HG02642 (cell line): ENCODE measurements around the gene NTRK2.

Experiments
- ATAC-seq: cut with Tn5 transposase; IDR thresholded peaks from one replicate; pipeline ENCODE4 v1.9.1; 2021; ENCODE audit warnings: mild to moderate bottlenecking; ENCODE audit not compliant: unreplicated experiment, poor library complexity

The NTRK2 gene

DNA sequence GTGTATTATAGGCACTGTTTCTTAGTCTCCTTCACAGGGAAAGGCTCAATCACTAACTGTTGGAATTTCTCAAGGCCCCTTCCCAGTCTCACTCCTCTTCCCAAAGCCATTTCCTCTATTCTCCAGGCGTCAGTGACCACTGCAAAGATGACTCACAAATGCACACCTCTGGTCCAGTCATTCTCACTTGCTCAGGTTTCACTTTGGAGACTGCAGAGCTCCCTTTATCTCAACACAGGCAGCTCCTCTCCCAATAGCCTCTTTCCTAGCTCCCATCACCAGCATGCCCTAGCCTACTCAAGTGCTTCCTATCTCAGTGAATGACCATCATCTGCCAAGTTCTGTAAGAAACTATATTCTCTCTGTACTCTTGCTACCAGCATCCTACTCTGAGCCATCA is 323.6 kb downstream of the NTRK2 start:
- no peak for ATAC-seq

DNA sequence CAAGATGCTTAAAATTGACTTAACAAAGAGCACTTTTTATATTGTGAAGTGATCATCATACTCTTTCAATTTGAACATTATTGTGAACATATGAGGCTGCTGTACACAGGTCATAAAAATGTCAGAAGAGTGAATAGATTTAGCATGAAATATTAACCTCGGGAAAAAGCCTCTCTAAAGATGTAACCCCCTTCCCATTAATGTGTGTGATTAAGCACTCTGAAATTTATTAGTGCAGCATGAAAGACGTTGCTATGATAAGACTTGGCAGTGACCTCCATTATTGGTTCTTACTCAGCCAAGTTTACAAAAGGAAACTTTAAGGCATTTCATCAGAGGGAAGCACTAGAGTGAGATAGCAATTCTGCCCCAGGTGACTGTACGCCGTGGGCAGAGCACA is 326.5 kb downstream of the NTRK2 start:
- ATAC-seq, result no peak

DNA sequence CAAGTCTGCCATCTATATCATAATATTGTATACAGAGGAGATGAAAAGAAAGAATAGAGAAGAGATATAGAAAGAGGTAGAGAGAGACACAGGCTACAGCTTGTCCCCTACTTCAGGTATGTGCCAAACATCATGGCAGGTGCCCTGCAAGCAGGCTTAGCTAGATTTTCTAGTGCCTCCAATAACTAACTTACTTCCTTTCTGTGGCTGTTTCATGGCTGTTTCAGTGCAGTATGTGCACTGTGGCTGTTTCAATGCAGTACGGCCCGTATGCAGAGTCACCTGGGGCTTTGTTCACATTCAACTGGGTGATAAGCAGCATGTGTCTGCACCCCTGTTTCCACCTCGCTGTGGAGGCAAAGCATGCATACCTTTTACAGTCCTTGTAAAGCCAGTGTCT is 327.2 kb downstream of the NTRK2 start:
- no peak for ATAC-seq

DNA sequence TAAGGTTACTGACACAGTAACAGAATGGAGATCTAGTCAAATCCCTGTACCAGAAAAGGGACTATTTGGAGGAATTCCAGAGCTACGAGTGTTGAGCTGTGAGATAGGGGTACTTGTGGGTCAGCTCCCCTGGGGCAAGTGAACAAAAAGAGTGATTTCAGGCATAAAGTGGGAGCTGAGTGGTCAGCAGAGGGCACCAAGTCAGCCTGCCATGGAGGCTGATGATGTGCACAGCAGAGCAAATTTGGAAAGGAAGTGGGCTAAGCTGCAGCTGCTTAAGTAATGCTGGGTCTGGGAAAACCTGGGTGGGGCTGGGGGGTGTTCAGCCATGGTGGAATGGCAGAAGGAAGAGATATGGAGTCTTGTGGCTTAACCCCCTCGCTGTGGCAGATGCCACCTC is 327.9 kb downstream of the NTRK2 start:
- no peak for ATAC-seq

DNA sequence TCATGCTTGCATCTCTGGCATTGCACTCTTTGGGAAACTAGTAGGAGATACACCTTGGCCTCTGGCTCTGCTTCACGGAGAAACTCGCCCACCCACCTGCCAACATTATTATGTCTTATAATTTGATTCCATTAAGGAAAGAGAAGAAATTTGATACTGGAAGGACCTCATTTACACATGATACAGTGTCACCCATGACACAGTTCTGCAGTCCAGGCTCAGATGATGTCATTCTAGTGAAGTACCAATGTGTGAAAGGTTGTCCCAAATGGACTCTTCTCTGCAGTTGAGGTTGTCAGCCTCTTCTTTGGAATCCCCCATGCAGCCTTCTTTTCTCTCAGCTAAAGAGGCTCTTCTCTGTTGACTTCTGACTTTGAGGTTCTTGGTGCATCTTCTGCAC is 329.1 kb downstream of the NTRK2 start:
- no peak for ATAC-seq

DNA sequence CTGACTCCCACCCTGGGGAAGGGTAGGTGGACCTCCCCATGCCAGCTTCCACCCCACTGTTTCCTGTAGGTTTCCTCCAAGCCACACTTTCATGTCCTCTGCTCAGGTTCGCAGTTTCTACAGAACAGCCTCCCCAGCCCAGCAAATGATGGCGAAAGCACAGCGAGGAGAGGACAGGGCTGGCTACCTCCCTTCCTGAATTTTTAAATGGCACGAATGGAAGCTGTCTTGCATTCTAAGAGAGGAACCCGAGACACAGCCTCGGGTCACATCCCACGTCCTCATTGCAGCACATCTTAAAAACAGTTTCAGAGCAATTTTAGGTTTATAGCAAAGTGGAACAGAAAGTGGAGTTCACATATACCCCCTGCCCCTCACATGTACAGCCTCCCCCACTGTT is 330.3 kb downstream of the NTRK2 start:
- ATAC-seq, result no peak

DNA sequence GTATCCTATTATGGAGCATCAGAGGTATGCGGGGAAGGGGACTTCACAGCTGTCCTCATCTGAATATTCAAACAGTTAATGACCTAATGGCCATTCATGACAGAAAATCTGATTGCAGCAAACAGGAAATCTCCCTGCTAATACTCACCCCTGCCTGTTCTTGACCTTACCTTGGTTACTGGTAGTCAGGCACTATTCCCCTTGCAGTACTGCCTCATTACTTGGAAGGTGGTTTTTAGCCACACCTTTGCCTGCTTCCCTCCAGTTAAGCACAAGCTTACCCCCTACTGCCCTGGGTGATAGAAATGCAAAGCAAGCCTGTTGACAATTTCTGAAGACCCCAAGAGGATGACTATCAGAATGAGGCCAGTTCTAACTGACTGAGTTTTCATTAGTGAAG is 332.4 kb downstream of the NTRK2 start:
- no peak for ATAC-seq

DNA sequence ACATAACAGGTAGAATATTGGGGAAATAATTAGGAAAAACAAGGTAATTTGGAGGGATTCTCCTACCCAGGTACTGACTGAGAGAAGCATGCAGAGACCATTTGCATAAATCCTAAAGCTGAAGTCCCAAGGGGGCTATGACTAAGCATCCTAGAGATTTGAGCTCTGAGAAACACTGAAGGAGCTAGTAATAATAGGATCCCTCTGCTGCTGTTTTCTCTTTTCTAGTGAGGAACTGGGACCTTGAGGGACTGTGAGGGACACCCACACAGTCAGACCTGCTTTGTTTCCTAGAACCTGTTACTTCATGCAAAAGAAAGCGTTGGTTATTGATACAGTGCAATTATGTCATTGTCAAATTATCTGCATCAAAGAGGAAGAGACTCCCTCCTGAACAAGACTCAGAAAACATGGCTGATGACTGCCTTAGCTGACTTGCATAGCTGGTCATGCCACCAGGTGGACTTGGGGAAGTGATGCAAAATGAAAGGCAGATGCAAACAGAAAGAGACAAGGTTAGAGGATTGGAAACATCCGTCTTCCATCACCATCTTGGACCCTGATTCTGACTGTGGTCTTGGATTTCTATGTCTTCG is 335.4 kb downstream of the NTRK2 start:
- ATAC-seq, result no peak

DNA sequence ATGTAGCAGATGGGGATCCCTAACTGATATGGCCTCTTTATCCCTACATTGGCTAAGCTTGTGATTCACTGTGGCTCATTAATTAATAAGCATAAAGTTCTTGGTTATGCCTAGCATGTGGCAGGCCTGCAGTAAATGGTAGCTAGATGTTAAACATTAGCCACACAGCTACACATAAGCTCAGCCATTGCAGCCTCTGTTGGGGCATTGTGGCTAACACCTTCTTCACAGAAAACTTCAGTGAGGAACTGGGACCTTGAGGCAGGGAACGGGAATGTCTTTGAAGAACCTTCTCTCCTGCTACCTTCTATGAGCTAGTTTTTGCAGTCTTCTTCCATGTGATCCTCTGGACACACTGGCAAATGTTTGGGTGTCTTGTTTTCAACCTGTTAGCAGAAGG is 338.2 kb downstream of the NTRK2 start:
- no peak for ATAC-seq

DNA sequence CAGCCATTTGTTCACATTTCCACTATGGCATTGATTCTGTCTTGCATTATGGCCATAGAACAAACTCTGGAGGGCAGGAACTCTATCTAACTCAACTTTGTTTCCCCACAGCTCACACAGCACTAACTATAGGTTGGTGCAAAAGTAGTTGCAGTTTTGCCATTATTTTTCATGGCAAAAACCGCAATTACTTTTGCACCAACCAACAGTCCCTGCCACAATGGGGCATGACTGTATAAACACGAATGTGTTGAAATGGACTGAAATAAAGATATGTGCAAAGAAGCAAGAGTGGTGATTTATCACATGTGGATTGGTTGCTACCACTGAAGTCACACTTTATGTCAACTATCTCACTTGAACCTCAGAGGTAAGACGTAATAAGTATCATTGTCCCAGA is 338.7 kb downstream of the NTRK2 start:
- no peak for ATAC-seq

DNA sequence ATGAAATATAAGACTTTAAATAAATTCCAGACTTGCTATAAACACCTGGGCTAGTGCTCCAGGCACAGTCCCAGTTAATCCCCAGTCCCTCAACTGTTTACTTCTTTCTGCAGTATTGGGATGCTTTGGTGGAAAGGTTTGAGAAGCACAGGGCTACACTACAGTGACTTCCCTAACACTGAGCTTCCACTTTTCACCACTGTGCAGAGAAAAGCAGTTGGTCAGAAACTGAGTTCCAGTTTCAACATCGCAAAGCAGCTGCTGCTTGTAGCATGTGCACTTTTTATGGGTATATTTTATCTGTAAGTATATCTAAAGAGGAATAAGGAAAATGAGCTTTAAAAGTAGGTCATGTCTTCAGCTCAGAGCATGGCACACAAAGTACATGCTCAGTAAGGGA is 339.7 kb downstream of the NTRK2 start:
- ATAC-seq, result peak; percentile 84

DNA sequence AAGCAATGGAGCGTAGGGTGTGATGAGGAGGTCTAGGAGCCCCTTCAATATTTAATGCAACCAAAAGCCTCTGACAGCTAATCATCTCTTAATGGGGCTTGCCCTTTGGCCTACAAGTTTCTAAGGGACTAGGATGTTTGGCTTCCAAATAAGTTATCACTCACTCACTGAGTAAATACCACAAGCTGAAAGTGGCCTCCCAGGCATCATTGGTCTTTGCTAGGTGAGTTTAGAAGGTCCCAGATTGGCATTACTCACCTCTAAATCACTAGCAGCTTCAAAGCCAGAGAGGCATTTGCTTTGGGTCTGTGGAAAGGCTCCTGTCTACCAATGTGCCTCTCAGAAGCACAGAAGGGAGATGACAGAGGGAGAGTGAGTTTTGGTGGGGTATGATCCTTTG is 344.2 kb downstream of the NTRK2 start:
- no peak for ATAC-seq

DNA sequence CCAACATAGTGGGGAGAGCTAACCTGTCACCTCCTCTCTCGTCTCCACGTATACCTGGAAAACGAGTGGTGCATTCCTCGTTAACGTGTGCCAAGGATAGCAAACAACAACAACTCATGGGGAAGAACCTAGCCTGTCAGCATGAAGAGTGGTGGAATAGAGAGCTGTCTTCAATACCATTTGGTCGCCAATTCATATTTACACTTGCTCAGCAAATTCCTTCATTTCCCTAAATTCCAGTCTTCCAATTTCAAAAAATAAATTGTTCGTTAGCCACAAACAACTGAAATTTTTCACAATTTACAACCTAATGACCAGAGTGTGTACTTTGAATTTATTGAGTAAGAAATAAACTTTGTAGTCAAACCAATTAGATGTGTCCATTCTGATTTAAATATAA is 344.8 kb downstream of the NTRK2 start:
- ATAC-seq, result no peak

DNA sequence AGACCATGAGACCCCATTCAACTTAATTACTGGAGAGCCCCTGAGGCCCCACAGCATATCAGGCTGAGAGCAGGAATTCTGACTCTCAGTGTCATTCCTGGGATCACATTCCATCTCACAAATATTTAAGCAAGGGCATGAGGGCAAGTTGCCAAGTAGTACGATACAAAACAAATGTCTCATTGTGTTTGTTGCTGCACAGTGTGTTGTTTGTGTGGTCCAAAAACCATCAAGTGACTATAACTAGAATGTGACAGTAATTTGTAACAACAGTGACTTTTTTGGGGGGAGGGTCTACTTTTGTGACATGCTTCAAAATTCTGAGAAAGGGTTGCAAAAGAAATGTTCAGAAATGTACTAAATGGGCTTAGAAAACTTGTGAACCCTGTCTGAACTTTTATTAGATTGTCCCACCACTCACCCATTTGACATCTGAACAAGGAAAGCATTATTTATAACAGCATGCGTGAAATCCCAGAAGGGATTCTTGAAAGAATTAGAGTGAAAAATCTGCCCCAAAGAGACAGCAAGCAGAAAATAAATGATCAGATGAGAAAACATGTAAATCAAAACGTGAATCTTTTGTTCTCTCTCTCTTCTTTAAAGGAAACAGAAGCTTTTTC is 347.0 kb downstream of the NTRK2 start:
- no peak for ATAC-seq

DNA sequence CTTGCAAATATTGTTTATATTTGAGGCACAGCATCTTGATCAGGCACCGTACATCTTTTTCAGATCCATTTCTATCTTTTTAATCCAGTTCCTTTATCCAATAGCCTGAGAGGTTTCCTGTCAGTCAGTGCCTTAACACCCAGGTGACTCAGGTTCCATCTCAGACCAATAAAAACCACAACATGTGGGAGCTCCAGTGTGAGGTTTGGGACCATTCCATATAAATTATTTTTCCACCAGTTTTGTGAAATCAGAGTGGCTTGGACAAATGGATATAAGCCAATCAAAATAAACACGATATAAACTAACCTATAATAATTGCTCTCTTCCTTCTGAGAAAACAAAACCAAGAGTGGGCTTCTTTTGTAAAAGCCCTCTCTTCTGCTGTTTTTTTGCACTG is 351.3 kb downstream of the NTRK2 start:
- no peak for ATAC-seq

DNA sequence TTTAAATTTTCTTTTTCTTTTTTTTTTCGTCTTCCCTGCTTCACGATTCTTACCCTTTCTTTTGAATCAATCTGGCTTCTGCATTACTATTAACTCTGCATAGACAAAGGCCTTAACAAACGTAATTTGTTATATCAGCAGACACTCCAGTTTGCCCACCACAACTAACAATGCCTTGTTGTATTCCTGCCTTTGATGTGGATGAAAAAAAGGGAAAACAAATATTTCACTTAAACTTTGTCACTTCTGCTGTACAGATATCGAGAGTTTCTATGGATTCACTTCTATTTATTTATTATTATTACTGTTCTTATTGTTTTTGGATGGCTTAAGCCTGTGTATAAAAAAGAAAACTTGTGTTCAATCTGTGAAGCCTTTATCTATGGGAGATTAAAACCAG is 352.2 kb downstream of the NTRK2 start:
- ATAC-seq, result no peak

DNA sequence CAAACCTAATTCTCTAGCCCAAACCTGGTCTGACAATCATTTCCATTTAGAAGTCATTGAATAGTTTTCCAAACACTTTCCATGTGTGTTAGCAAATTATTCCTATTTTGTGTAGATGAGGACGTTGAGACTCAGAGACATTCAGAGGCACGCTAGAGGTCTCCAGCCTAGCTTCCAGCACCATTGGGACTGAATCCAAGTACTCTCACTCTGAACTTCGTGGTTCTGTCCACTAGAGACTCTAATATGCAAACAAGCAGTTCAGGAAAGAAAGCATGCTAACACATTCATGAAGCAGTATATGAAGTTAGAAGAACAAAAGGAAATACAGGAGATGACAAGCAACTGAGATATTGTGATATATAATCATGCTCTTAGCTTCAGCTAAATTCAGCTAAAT is 354.8 kb downstream of the NTRK2 start:
- no peak for ATAC-seq

DNA sequence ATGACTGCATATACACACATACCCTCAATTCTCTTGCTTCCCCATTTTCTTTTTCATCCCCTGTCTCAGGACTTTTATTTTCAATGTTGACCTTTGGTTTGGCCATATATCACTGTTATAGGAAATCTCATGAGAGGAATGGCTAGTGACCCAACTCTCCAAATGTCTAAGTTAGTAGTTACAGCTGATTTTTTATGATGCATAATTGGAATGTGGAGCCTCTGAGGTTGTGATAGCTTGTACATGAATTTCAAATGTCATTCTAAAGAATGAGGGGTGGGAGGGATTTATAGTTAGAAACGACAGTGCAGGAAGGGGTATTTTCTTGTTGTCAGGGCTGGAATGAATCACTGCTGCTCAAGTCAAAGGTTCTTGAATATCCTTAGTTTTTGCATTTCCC is 356.1 kb downstream of the NTRK2 start:
- ATAC-seq, result no peak

DNA sequence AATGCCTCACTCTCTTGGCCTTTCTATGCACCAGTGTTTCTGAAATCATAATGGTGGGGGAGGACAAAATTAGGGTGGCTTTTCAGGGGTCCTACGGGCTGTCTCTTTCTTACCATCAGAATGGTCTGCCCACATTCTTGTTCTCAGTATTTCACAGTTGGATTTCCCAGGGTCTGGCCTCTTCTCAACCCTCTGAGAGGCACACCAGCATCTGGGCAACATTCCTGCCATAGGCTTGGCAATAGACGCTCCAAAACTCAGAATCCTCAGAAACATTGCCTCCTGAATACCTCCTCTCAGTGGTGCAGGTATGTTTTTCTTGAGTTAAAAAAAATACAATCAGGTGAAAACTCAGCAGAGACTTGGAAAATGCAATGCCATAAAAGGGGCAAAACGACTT is 358.3 kb downstream of the NTRK2 start:
- ATAC-seq, result no peak

DNA sequence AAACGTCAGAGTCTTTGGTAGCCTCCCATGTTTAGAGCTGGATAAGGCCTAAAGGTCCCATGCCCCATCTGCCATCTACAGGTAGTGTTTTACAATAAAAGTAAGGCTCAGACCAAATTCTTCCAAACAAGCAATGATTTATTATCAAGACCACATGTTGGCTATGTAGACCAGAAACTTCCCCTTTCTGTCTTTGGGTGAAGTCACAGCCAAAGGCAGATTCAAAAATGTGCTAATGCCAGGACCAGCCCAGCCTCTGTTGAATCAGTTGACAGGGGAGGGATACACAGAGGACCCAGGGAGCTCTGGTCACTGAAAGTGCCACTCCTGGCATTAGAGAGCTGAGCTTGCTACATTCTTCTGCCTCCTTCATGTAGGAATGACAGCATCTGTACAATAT is 360.8 kb downstream of the NTRK2 start:
- no peak for ATAC-seq

DNA sequence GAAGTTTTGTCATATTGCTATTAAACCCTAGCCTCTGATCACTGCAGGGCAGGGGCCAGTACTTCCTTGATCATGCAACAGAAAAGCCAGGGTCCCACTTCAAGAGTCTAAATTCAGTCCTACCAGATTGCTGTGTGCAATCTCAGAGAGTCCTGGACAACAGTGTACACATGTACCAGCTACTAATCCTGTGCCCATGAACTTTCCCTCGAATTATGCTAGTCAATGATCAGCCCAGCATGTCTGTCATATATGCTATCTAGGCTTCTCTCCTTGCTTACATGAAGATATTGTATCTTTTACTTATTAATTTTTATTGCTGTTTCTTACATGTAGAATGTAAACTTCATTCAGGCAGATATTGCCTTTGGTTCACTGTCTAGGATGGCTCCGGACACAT is 367.0 kb downstream of the NTRK2 start:
- no peak for ATAC-seq

DNA sequence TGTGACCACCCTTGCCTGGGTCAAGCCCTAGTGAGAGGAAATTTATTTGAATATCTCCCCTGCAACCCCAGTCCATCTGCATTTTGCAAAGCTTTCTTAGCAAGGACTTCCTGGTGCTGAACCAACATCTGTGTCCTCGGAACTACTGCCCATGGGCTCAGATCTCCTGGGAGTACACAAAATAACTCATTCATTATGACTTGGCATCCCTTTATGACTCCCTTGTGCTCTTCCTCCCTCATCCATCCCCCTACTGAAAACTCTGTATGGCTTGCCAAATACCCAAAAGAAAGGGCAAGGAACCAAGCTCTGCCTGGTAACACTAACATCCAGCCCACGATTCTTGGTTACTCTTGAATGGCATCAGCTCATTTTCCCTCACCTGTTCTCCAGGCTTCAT is 368.5 kb downstream of the NTRK2 start:
- no peak for ATAC-seq
